Stimulated activated CD4-positive, alpha-beta T cell treated with anti-CD3 and anti-CD28 coated beads, TNF-alpha, amount 100 ng/mL, for 24 hours (primary cell): Measurements from ENCODE around the gene THBS2.
"Not testable (repeated sequence)": the region's sequence is repeated elsewhere in the genome, so short reads cannot be mapped to it uniquely, and the experiment has no call there.

Experiments used
- DNase-seq, 3 experiments: peaks; one replicate each; pipeline ENCODE4 v3.0.0-alpha.2; 2020; ENCODE audit warnings: low read depth in 3 of 3

The THBS2 gene

DNA sequence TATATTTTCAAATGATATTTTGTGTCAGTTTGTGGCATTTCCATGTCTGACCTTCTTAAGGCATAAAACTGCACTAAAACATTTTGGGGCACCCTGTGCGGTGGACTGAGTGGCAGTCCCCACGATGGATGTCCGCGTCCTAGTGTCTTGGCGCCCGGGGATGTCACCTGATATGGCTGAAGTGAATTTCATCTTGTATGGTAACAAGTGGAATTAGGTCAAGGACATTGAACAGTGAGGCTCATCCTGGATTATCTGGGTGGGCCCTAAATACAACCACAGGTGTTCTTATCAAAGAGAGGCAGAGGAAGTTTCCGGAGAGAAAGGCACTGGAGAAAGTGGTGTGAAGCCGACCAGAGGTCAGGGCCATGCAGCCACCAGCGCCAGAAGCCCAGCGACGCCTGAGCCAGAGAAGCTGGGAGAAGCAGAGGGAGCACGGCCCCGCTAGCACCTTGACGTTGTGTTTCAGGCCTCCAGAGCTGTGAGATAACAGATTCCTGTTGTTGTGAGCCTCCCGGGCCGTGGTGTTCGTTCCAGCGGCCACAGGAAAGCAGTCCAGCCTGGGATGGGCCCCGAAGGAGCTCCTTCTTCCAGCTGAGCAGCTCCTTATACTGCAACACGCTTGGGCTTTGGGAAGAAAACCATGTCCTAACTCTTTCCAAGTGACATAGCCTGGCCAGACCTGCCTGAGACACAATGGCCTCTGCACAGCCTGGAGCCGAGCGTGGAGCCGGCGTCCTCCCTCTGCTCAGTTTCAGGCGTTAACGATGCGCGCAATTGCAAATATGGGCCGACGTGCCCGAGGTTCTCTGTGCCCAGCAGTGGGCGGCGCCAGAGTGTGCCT lies 22.5 kb downstream of the THBS2 start:
- DNase-seq, result no peak

DNA sequence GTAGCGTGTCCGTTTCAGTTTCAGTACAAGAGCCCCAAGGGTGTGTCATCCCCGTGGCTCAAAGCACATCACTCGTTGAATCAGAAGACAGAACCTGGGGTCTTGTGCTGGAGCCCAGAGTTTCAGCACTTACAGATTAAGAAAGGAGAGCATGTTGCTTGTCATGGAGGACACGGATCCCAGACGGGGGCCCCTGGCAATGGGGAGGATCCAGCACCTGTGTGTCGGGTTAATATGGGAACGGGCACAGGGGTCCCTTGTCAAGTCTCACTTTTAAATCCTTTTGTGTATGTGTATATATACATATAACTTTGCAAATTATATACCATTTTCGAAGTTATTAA lies 23.4 kb downstream of the THBS2 start:
- no peak for DNase-seq

DNA sequence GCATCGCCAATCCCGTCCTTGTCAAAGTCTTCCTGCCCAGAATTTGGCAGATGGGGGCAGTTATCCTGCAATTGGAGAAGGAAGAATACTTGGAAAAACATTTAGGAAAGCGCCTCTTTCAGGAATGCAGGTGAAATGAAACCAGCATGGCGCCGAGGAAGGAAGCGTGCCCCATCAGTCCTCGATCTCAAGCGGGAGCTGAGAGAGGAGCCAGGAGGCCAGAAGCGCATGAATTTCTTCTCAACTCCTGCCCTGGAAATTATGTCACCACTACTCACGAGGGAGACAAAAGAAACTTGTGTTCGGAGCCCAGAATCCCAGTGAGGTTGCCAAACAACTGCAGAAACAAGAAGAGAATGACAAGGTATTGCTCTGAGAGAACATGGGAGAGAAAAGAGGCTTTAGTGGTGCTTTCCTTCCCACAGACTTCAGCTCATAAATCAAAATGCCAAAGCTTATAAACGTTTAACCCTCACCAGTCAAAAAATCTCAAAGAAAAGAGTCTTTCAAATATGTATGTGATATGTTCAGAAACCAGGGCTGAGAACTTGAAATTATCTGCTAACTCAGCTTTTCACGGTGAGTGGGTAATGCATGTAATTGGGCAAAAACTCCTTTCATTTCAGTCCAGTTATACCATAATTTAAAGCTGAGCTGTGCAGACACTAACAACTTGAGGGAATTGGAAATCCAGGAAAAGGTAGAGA lies 23.9 kb downstream of the THBS2 start:
- no peak for DNase-seq

DNA sequence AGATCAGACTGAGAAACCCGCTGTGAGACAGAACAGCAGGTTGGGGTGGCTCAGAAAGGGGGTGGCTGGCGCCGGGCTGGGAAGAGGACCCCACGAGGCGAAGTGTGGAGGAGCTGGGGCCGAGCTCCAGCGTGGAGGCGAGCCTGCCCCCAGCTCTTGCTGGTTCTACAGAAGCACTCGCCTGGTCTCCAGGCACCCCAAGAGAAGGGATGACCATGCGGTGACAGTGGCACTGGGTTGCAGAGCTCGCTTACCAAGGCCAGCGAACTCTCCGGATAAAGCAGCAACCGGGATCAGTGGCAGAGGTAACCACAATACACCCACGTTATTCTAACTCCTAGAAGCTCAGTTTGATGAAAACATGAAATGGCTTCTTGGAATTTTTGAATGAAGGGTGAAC lies 26.5 kb downstream of the THBS2 start:
- no peak for DNase-seq

DNA sequence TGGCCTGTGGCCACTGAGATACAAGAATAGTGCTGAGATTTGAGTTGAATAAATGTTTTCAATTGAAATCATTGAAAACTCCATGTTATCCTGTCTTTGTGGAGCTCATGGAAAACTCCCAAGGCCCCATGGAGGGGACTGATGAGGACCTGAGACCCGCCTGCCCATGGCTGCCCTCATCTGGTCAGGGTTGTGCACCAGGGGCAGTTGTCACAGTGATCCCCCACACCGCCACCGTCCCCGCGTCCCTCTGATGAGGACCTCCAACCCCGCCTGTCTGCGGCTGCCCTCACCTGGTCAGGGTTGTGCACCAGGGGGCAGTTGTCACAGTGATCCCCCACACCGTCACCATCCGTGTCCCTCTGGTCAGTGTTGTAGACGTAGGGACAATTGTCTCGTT lies 27.8 kb downstream of the THBS2 start:
- no peak for DNase-seq

DNA sequence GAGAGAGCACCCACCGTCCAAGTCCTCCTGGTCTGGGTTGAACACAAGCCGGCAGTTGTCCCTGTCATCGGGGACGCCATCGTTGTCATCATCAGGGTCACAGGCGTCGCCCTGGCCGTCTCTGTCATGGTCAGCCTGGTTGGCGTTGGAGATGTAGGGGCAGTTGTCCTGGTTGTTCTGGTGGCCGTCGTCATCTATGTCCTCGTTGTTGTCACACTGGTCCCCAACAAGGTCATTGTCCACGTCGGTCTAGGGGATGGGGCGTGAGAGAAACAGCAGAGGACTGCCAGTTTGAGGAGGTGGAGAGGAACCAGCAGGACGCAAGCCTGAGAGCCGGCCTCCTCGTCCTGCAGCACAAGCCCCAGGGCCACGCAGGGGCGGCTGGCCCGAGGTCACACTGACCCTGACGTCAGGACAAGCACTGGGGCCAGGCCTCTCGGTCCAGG lies 28.5 kb downstream of the THBS2 start:
- no peak for DNase-seq

DNA sequence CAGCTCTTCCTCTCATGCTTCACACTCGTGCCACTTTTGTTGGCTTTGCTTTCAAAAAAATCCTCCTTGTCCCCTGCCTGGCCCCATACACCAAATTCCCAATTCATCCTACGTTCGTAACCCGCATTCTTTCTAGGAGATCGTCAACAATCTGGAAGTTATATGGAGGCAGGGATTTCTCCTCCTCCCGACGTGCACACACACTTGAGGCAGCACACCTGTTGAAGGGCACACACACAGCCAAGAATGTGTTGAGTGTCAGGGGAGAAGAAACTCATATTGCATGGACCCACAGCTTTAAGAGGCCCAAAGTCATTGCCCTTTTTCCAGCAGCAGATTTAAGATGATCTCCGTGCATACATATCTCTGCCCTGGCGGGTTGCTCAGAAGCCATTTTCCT lies 28.9 kb downstream of the THBS2 start:
- no peak for DNase-seq

DNA sequence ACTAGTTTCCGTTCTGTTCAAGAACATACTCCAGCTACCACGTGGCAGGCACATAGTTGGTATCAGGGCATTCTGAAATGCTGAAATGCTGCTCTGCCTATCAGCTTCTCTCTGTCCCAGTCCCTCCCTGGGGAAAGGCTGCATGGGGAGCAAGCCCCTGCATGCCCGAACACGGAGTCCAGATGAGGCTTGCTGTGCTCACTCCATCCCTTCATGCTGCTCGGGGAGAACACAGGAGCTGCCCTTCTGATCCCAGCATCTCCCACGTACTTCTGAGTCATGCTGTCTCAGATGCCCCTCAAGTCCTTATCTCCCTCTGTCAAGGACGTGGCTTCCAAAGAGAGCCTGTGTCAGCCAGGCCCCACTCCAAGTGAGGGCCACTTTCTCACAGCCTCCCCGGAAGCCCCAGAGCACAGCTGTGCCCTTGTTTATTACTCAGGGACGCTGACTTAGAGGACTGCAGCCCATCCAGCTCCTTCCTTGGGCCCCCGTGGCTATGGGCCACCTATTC lies 29.4 kb downstream of the THBS2 start:
- DNase-seq, result no peak

DNA sequence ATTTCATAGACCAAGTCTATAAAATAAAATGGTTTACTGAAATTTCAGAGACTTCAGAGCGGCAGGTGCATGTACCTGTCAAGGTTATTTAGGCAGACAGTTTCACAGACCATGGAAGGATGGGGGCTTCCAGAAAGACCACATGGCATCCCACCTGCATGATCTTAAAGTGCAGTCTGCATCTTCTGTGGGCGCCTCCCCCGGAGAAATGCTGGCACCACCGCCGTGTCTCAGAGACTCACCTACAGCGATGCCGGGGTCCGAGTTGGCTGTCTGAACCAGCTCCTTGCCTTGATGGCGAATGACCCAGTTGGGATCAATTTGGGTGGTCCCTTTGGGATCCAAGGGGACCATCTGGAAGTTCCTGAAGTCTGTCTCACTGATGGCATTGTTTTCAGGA lies 30.6 kb downstream of the THBS2 start:
- DNase-seq, result no peak

DNA sequence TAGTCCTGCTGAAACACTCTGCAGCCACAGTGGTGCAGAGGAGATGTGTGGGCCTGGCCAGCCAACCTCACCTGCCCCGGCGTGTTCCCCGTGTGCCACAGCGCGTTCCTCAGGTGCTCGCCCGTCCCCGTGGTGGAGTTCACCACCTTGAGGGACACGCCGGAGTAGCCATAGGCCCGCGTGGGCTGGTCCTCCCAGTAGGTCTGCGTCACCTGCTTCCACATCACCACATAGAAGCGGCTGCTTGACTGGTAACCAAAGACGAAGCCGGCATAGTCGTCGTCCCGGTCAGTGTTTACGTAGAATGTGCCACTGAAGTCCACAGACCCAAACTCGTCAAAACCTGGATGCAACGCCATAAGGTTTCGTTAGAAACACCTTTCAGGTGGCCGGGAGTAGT lies 31.5 kb downstream of the THBS2 start:
- DNase-seq, result no peak

DNA sequence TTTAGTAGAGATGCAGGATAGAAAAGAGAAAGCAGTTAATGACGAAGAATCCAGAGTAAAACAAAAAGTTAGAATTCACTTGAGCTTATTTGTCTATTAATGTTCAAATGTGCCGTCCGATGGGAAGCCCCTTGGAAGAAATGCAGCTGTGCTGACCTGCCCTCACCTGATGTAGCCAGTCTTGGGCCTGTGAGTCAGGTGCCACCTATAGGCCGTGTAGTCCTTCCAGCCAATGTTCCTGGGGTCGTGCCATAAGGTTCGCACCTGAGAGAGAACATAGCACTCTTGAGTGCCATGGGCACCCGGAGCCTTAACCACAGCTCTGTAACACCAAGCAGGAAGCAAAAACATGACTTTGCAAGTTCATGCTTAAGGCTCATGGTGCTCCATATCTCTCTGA lies 32.4 kb downstream of the THBS2 start:
- DNase-seq, result no peak

DNA sequence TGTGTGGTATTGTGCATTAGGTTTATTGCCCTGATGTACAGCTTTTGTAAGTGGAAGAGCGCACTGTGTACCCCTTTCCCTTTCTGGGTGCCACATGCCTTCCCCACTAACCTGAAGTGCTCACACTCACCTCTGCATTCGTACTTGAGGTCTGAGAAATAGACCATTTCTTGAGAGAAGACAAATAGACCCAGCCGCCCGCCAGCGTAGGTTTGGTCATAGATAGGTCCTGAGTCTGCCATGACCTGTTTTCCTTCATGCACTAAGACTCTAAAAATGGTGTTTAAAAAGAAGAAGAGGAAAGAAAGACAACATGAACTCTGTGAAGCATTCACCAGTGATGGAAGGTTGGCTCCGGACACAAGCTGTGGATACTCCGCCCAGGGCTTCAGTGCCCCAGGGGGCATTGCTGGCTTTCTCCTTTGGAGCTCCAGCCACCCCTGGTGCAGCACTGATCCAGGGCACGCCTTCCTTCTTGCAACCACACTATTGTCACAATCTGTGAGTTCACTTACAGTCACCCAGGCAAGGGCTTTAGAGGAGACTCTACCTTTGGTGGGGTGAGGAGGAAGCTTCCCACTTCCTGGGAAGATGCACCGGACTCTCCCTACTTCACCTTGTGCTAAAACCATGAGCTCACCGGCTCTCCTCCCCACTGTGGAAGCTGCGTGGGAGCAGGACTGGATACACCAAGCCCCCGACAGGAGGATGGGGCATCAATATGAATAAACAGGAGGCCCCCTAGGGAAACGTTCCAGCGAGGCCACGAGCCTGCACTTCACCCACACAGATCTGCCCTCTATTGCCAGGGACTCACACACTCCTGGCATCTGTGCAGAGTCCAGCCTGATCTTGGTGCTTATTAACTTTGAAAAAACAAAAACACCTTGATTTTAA lies 33.3 kb downstream of the THBS2 start:
- DNase-seq, result no peak

DNA sequence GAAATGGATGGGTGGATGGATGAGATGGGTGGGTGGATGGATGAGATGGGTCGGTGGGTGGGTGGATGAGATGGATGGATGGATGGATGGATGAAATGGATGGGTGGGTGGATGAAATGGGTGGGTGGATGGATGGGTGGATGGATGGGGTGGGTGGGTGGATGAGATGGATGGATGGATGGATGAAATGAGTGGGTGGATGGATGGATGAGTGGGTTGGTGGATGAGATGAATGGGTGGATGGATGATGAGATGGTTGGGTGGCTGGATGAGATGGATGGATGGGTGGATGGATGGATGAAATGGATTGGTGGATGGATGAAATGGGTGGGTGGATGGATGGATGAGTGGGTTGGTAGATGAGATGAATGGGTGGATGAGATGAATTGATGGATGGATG lies 35.7 kb downstream of the THBS2 start:
- no peak for DNase-seq

DNA sequence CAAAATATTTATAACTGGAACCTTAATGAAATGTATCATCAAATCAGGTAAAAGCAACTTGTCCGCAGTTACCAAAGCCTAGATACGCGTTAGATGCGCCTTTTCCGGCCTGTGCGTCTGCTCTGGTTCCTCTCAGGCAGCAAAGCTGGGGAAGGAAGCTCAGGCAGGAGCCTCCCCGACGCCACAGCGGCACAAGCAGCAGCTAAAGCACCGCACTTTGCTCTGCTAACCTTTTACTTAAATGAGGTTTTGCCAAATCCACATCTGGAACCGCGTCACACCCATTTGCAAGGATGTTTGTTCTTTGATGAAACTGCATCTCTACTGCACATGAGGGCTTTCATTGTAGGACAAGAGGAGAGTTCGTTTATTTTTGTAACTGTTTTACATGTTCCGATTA lies 36.8 kb downstream of the THBS2 start:
- no peak for DNase-seq

DNA sequence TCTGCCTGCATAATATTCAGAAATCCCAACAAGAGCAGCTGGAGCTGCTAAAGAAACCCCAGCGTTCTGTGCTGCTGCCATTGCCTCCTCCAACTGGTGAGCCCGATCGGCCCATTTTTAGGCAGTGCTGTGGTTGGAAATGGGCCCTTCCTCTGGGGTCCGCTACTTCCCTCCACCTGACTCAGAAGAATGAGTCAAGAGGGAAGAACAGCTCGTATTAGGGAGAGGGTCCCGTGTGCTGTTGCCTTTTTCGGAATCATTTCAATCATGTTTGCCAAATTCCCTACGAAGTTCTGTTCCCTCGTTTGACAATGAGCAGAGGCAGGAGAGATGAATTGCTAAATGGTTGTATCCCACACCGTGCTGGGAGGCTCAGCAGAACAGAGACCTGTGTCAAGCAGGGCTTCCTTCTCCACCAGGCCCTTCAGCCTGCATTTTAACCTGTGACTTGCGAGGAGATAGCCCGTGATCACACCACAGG lies 38.4 kb downstream of the THBS2 start:
- DNase-seq, result no peak

DNA sequence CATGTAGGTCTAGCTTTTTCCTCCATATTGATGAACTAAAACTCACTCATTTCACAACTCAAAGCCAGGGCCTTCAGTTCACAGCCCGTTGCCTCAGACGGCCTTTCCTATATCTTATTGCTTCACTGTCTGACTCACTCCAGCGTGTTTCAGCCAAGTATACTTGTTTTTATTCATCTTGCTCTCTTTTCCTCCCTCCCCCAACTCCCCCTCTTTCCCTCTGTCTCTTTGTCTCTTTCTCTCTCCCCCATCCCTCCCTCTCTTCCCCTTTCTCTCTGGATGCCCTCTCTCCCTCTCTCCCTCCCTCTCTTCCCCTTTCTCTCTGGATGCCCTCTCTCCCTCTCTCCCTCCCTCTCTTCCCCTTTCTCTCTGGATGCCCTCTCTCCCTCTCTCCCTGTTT lies 38.9 kb downstream of the THBS2 start:
- not testable (repeated sequence) for DNase-seq

DNA sequence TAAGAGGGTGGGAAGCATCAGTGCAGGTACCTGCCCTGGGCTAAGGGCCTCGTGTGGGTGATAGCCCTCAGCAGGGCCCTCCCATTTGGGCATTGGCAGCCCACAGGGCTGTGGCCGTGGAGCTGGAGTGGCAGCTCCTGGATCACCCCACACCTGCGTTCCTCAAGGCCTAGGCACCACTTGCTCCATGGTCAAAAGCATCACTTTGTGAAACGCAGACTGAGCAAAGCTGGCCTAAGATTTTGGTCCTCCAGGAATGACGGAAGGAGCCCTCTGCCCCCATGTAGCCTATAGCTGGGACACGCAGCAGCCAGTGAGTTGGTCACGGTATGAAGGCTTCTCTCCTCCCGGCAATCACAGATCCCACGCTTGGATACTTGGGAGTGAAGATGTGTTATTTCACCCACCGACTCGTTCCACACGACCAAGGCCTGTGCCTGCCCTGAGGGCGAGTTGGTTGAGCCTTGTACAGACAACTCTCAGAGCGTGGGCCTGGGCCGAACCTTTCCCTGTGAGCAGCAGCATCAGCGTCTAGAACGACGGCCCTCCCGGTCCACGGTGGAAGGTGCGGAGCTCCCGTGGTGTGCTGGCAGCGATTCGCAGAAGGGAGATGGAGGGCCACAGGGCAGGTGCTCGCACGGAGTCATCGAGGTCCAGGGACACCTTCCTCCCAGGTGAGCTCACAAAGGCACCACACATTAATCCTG lies 39.7 kb downstream of the THBS2 start:
- no peak for DNase-seq

DNA sequence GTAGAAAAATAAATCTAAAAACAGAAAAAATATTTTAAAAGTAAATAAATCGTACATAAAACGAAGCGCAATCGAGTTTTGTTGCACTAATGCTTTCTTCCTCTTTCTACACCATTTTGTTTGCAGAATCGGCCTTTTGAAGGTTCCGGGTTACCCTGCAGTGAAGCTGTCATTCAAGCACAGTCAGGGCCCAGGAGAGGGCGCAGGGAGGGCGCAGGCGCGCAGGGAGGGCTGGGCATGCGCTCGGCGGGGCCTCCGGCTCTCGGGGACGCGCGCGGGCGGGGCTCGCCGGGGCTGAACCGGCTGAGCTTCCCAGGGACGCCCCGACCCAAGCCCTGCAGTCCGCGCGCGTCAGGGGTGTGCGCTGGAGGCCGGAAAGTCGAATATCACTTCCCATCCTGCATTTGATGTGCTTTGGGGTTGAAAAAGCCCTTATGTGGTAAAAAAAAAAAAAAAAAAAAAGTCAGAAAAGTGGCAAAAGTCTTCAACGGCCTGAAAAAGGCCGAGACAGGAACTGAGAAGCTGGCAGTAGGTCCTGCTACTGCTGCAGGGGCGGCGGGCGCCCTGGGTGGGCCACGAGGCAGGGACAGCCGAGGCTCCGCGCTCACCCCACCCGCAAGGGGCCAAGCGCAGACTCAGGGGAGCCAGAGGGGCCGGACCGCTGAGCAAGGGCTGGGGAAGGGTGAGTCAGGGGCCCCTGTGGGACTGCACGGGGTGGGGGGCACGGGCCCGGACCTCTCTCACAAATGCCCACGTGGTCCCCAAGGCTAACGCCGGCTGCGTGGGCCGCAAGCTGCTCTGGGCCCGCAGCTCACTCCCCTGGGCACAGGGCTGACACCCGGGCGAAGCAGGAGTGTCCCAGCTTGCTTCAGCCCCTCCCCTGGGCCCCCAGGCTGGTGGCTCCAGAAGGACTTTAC lies 40.5 kb downstream of the THBS2 start:
- peak; percentile 77 to 87 (median 85) for DNase-seq

DNA sequence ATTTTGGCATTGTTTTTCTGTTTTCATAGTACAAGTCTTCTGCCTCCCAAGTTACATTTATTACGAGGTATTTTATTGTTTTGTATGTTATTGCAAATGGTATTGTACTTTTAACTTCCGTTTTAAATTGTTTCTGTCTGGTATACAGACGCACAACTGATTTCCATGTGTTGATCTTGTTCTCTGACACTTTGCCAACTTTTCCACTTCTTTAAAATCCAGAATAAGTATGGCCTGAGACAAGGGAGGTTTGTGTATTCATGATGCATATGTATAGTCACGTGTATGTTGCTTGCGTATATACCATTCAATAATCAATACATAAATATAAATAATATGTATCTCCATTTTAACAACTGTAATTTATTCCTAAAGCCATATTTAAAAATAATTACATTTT lies 41.2 kb downstream of the THBS2 start:
- DNase-seq, result no peak

DNA sequence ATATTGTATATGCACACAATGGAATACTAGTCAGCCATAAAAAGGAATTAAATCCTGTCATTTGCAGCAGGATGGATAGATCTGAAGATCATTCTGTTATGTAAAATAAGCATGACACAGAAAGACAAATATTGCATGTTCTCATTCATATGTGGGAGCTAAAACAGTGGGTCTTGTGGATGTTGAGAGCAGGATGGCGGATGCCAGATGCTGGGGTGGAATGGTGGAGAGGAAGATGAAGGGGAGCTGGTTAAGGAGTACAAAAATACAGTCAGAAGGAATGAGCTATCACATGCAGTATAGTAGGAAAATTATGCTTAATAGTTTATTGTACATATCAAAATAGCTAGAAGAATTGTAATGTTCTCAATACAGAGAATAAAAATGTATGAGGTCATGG lies 41.8 kb downstream of the THBS2 start:
- no peak for DNase-seq
